Endothelial cell (in vitro differentiated cells): Measurements from ENCODE around the gene TMEM186. TPM values are rescaled to one million over a fixed set of nuclear protein-coding genes. Genes with fewer than 3 reads are reported as not detected.
"Not testable (repeated sequence)": the region's sequence is repeated elsewhere in the genome, so short reads cannot be mapped to it uniquely, and the experiment has no call there.

Experiments used
- DNase-seq: peaks from one replicate; pipeline ENCODE4 v3.0.0; 2021; ENCODE audit warnings: low spot score
- H3K27ac Mint-ChIP-seq: one replicate; pipeline ENCODE4 v1.8.0; 2021; ENCODE audit warnings: mixed read lengths, inconsistent platforms; ENCODE audit not compliant: unreplicated experiment
- H3K27me3 Mint-ChIP-seq: one replicate; pipeline ENCODE4 v1.8.0; 2021; ENCODE audit warnings: mild to moderate bottlenecking, moderate library complexity, mixed read lengths, inconsistent platforms; ENCODE audit not compliant: unreplicated experiment
- H3K36me3 Mint-ChIP-seq: one replicate; pipeline ENCODE4 v1.8.0; 2021; ENCODE audit warnings: mild to moderate bottlenecking, low read depth, mixed read lengths, inconsistent platforms; ENCODE audit not compliant: unreplicated experiment
- H3K4me1 Mint-ChIP-seq: one replicate; pipeline ENCODE4 v1.8.0; 2021; ENCODE audit warnings: mild to moderate bottlenecking, mixed read lengths, inconsistent platforms; ENCODE audit not compliant: unreplicated experiment
- H3K4me3 Mint-ChIP-seq: one replicate; pipeline ENCODE4 v1.8.0; 2021; ENCODE audit warnings: mild to moderate bottlenecking, mixed read lengths, inconsistent platforms; ENCODE audit not compliant: unreplicated experiment
- H3K9me3 Mint-ChIP-seq: one replicate; pipeline ENCODE4 v1.8.0; 2021; ENCODE audit warnings: mixed read lengths, inconsistent platforms; ENCODE audit not compliant: unreplicated experiment
- CTCF ChIP-seq: fragments of 200-600 bp; sonication (generic); IDR thresholded peaks from one replicate; pipeline ENCODE4 v1.5.0; 2021; ENCODE audit warnings: antibody characterized with exemption; ENCODE audit not compliant: unreplicated experiment
- total RNA-seq: library from RNA; stranded (reverse); fragmentation: NEBNext Ultra II Directional; extraction: Animal tissue kit (Norgen Biotek cat#: 25700); gene quantifications from one replicate; pipeline ENCODE4 v1.2.1, GENCODE V29; 2021; ENCODE audit not compliant: unreplicated experiment

The TMEM186 gene
- total RNA-seq, 1 donor from 2014 or later = 8.1 TPM

- H3K27ac Mint-ChIP-seq = no peak overlapping the region
- no peak overlapping the region for H3K4me3 Mint-ChIP-seq
- H3K27me3 Mint-ChIP-seq = no peaks in the 10 kb centered on the region
- H3K36me3 Mint-ChIP-seq = no peaks in the 10 kb centered on the region
- no peak for DNase-seq
- no peaks in the 10 kb centered on the region for H3K4me1 Mint-ChIP-seq
- TF ChIP-seq CTCF = no peak
- H3K9me3 Mint-ChIP-seq = no peaks in the 10 kb centered on the region
Measured at GRCh38 chr16:8756755-8757154, 40.7 kb downstream of the TMEM186 start.

DNA sequence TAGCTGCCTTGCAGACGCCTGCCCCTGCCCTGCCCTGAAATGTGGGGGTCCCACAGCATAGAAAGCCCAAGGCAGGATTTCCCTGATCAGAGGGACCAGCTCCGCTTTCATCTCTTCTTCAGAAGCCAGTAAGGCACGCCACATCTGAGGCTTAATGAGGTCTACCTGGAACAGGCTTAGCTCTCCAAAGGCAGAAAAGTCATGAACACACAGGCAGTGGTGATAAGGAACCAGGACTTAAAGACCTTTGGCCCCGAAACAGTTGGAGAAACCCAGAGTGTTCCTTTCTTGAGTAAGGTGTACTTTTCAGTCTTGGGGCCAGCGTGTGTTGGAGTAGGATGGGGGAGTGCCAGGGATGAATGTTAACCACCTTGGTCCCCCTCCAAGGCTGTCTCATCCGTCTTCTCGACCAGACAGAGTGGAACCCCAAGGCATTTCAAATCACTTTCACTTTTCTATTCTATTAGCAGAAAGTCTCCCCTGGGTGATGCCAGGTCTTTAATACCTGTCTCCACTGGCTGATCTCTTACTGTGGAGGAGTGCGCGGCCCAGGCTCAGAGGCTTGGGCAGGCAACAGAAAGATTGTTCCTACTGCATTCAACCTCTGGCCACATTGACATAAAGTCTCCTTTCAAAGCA is 43.9 kb downstream of the TMEM186 start:
- no peak overlapping the region for H3K4me3 Mint-ChIP-seq
- H3K27ac Mint-ChIP-seq = no peak overlapping the region
- no peak for DNase-seq
- no peaks in the 10 kb centered on the region for H3K36me3 Mint-ChIP-seq
- H3K9me3 Mint-ChIP-seq = no peaks in the 10 kb centered on the region
- no peak for TF ChIP-seq CTCF
- no peaks in the 10 kb centered on the region for H3K27me3 Mint-ChIP-seq
- no peaks in the 10 kb centered on the region for H3K4me1 Mint-ChIP-seq

GRCh38 chr16:8752706-8753105 is 44.7 kb downstream of the TMEM186 start:
- Mint-ChIP-seq H3K9me3 (no peaks in the 10 kb centered on the region), H3K27ac (no peak overlapping the region), H3K27me3 (no peaks in the 10 kb centered on the region), H3K4me1 (no peaks in the 10 kb centered on the region), H3K36me3 (no peaks in the 10 kb centered on the region), H3K4me3 (no peak overlapping the region)
- no peak for TF ChIP-seq CTCF
- no peak for DNase-seq

- no peaks in the 10 kb centered on the region for H3K36me3 Mint-ChIP-seq
- H3K9me3 Mint-ChIP-seq = no peaks in the 10 kb centered on the region
- H3K4me1 Mint-ChIP-seq = no peaks in the 10 kb centered on the region
- TF ChIP-seq CTCF = no peak
- DNase-seq = no peak
- no peaks in the 10 kb centered on the region for H3K27me3 Mint-ChIP-seq
- no peak overlapping the region for H3K4me3 Mint-ChIP-seq
- no peak overlapping the region for H3K27ac Mint-ChIP-seq
Measured at GRCh38 chr16:8751481-8752311, 45.7 kb downstream of the TMEM186 start.

DNA sequence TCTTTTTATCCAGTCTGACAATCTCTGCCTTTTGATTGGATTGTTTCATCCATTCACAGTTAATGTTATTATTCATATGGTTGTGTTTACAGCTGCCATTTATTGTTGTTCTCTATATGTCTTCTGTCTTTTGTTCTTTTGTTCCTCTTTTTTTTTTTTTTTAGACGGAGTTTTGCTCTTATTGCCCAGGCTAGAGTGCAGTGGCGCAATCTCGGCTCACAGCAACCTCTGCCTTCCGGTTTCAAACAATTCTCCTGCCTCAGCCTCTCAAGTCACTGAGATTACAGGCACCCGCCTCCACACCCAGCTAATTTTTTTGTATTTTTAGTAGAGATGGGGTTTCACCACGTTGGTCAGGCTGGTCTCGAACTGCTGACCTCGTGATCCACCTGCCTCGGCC is 48.5 kb downstream of the TMEM186 start:
- not testable (repeated sequence) for H3K27ac Mint-ChIP-seq, H3K27me3 Mint-ChIP-seq, H3K4me1 Mint-ChIP-seq, H3K4me3 Mint-ChIP-seq, H3K9me3 Mint-ChIP-seq, H3K36me3 Mint-ChIP-seq, DNase-seq

Other genes with a start within 250 kb of the TMEM186 start
- not detected for gene TMEM114, start 207.1 kb downstream of the TMEM186 start, total RNA-seq
- 39.6 TPM for gene METTL22, start 175.9 kb downstream of the TMEM186 start, total RNA-seq
- 1.6 TPM for gene ABAT, start 123.0 kb downstream of the TMEM186 start, total RNA-seq
- gene PMM2, start 200 bp upstream of the TMEM186 start, total RNA-seq = 19.3 TPM
- gene CARHSP1, start 71.4 kb upstream of the TMEM186 start, total RNA-seq = 127 TPM
- gene LITAFD, start 84.7 kb upstream of the TMEM186 start, total RNA-seq = not detected
- gene USP7, start 166.3 kb upstream of the TMEM186 start, total RNA-seq = 122 TPM